Loucy (cell line): Measurements from ENCODE around the gene ALK.

ENCODE experiments used
- EZH2phosphoT487 ChIP-seq: fragments of 200-600 bp; IDR thresholded peaks from 2 replicates; pipeline ENCODE4 v1.6.1; 2018; ENCODE audit warnings: antibody characterized with exemption, mild to moderate bottlenecking, moderate library complexity, borderline replicate concordance
- TF ChIP-seq, protein P1 (sequence below): fragments of 200-600 bp; sonication (generic); conservative IDR thresholded peaks from 2 replicates; pipeline ENCODE4 v1.5.1; 2014; ENCODE audit warnings: mild to moderate bottlenecking, antibody characterized with exemption, low read length

GRCh38 chr2:29775937-29776336 lies 145.4 kb downstream of the ALK start:
- TF ChIP-seq, protein P1, sequence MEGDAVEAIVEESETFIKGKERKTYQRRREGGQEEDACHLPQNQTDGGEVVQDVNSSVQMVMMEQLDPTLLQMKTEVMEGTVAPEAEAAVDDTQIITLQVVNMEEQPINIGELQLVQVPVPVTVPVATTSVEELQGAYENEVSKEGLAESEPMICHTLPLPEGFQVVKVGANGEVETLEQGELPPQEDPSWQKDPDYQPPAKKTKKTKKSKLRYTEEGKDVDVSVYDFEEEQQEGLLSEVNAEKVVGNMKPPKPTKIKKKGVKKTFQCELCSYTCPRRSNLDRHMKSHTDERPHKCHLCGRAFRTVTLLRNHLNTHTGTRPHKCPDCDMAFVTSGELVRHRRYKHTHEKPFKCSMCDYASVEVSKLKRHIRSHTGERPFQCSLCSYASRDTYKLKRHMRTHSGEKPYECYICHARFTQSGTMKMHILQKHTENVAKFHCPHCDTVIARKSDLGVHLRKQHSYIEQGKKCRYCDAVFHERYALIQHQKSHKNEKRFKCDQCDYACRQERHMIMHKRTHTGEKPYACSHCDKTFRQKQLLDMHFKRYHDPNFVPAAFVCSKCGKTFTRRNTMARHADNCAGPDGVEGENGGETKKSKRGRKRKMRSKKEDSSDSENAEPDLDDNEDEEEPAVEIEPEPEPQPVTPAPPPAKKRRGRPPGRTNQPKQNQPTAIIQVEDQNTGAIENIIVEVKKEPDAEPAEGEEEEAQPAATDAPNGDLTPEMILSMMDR = no peak
- TF ChIP-seq EZH2phosphoT487 = no peak
